GM18499 (cell line): ENCODE measurements around the gene MAP6.

Experiments
- ATAC-seq: cut with Tn5 transposase; IDR thresholded peaks from one replicate; pipeline ENCODE4 v1.9.1; 2021; ENCODE audit warnings: moderate number of reproducible peaks; ENCODE audit not compliant: insufficient read depth, unreplicated experiment

MAP6 gene

GRCh38 chr11:75558939-75559843, 109.6 kb downstream of the MAP6 start:
- no peak for ATAC-seq

DNA sequence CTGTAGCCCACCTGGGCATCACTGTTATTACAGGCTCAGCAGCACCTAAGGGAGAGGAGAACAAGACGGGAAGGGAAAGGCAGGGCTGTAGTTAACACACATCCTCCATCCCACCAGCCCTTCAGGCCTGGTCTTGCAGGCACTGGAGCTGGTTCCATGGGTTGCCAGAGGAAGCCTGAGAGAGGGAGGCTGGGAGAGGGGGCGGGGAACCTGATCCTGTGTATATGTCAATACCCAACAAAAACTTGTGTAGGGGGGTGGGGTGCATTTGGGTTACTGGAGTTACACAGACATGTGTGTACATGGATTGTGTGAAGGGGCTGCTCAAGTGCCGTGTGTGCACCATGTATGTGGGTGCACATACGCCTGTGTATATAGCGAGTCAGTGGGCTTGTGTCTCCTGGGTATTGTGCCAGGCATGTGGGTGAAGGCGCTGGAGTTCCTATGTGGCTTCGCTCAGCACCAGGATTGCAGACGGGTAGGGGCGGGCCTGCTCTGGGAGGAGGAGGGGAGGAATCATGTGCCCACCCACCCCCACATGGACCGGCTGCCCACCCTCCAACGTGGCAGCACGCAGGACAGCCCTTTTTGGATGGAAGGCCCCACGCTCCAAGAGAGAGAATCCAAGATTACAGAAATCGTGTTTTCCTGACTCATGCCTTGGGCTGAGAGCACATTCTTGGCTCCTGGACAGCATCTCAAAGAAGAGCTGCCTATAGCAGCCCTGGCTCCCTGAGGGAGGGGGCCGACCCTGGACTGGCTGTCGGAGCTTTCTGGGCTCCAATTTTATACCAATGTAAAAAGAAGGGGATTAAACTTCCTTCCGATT, 111.0 kb downstream of the MAP6 start:
- no peak for ATAC-seq

DNA sequence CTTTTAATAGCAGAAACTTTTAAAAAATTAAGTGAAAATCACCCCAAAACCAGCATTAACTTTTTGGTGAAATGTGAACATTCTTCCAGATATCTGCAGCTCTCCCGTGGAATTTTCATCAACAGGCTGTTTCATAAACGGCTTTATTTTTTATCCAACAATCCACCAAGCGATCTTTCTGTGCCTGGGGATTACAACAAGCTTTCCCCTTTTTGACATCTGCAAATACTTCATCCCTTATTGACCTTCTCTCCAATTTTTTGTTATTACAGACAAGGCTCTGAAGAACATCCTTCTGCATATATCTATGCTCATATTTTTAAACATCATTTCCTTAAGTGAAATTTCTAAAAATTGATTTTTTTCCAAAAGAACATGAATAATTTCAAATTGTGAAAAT, 112.6 kb downstream of the MAP6 start:
- ATAC-seq: no peak

DNA sequence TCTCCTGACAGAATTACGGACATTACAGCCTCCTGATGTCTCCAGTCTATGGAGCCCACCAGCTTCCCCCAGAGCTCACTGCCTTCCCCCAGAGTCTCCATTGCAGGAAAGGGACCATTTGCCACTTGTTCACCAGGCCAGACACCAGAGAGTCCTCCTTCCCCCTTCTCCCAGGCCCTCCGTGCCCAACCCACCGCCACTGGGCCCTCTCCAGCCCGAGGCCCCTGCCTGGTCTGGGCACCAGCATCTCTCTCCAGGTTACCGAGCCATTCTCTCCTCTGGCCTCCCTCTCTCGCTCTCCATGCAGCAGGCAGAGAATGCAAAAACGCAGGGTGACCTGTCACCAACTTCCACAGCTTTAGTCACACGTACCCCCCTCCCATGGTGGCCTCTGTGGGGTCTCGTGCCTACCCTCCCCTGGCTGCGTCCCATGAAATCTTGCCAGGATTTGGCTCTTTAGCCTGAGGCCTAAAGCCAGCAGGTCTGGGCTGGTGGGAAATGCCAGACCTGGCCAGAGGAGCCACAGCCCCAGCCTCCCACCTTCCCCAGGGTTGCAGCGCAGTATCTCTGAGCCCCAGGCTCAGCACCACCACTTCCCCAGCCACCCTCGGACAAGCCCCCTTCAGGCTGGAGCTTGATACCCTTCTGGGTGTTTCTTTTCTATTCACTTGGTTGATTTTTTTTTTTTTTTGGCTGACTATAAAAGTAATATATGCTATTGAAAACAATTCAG, 113.6 kb downstream of the MAP6 start:
- ATAC-seq: no peak

DNA sequence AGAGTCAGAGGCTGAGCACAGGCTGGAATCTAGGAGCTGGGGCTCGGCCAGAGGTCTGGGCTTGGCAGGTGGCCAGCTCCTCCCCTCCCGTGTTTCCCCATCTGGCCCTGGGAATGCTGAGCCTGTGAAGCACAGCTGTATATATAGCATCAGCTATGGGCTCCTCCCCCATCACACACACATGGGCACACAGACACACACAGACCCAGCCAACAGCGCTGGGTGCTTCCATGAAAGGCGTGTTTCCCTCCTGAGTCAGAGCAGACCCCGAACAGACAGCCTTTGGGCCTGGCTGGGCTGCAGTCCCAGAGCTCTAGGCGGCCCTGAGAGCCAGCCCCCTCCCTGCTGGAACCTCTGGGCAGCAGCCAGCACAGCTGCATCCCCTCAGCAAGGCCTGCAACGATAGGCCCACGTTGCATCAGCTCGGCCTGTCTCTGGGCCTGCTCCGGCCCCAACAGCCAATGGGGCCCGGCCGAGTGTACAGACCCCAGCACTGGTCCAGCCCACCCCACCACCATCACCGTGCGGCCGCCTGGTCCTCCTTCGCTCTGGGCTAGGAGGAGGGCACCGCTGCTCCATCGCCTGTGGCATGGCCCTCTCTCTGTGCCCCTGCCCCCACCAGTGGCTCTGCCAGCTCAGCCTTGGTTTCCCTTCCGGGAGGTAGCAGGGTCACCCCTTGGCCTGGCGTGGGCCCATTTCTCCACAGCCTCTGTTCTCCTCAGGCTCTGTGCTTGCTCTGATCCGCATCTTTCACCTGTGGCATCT, 114.4 kb downstream of the MAP6 start:
- ATAC-seq: no peak

DNA sequence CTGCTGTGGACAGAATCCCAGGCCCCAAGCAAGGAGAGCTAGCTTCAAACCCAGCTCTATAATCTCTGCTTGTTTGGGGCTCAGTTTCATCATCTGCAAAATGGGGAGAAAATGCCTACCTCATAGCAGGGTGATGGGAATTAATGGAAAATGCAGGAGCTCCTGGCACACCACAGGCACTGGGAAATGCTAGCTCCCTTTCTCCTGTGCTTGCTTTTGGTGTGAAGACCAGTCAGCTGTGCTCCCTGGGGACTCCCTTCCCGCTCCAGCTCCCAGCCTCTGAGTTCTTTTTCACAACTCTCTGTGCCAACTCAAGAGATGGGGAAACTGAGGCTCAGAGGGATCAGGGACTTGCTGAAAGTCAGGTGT, 115.0 kb downstream of the MAP6 start:
- no peak for ATAC-seq

DNA sequence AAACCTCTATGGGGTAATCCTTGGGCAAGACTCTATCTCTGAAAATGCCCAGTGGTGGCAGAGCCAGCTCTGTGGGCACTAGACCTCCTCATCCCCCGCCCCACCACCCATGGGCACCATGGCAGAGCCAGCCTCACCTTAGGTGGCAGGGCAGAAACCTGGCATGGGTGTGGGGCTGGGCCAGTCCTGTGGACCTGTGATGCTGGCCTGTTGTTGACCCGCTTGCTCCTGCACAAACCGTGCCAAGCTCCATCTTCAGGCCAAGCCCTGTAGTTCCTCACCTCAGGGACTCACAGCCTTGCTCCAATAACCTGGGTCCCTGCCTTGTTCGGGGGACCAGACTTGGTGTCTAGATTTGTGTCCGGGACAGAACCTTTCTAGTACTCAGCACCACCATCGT, 115.7 kb downstream of the MAP6 start:
- ATAC-seq: no peak

DNA sequence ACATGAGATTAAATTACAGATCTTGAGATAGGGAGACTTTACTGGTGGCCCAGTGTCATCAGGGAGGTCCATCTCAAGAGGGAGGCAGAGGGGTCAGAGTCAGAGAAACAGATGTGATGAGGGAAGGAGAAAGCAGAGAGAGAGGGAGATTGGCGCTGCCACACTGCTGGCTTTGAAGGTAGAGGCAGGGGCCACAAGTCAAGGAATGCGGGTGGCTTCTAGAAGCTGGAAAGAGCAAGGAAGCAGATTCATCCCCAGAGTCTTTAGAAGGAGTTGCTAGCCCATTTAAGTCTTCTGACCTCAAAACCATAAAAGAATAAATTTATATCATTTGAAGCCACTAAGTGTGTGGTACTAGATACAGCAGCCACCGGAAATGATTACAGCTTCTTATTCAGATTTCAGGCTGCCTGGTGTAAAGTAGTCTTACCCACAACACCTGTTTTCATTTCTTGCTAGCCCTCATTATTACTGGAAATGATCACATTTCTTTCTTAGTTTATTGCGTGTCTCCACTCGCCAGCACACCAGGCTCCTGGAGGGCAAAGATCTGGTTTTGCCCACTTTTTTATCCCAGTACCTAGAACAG, 119.4 kb downstream of the MAP6 start:
- ATAC-seq: no peak

DNA sequence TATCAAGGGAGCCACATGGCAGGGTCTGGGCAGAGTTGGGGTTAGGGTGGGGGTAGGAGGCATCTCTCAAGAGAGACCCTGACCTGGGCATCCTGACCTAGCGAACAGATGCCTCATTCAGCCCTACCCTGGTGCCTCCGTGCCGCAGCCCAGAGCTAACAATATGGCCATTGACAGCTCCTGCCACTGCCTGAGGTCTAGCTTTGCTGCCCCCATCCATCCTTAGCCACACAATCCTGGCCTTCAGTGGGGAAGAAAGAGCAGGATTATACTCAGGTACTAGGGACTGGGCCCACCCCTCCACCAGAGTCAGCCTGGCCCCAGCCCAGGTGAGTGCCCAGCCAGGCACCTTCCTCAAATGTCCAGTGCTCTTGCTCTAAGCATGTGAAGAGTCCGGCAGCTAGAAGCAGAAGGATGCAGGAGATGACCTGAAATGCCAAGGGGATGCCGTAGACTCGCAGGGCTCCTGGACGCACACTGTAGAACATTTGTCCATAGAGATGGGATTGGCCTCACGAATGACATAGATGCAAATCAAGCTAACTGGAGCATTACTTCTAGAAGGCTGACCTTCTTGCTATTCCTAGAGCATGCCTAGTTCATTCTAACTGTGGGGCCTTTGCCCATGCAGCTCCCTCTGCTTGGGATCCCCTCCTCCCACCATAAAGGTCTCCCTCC, 120.1 kb downstream of the MAP6 start:
- ATAC-seq: no peak

DNA sequence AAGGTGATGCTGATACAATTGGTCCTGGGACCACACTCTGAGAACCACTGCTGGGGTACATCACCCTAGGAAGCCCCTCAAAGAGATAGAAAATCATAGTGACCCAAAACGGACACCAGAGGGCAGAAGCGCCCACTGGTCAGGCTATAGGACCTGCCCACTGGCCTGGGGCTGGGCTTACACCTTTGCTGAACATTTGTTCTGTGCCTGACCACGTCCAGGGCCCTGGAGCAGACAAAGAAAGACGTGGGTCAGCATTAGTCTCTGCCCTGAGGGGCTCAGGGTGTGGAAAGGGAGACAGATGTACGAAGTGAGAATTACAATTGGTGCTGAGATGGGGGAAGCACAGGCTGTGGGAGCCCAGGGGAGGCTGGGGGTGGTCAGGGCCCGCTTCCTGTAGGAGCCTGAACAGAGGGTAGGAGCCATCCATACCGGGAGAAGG, 121.2 kb downstream of the MAP6 start:
- no peak for ATAC-seq

DNA sequence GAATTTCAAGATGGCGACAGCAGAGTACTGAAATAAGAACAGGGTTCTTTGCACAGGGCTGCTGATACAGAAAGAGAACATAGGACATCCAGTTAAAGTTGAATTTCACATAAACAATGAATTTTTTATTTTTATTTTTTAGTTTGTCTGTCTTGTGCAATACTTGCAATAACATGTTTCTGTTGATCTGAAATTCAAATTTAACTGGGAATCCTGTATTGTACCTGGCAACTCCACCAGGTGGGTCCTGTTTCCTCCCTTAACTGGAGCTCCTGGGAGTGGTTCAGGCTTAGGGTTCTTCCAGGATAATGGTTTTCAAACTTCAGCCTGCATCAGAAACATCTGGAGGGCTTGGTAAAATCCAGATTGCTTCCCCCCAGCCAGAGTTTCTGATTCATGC, 121.7 kb downstream of the MAP6 start:
- no peak for ATAC-seq

DNA sequence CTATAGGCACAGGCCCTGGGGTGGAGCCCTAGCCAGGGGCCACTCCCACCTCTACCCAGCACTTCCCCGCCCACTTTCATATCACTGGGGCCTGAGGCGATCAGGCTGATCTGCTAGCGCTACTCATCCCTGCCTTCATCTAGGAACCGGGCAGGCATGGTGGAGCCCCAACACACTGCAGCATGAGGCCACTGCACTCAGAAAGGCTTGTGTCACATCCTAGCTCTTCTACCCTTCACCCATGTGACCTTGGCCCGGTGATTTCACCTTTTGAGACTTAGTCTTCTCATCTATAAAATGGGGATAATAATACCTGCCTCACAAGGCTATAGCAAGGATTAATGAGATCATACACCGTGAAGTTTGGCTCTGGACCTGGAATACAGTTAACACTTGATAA, 125.0 kb downstream of the MAP6 start:
- ATAC-seq: no peak

- ATAC-seq: no peak
These were observed 126.8 kb downstream of the MAP6 start for GRCh38 chr11:75542088-75542438.

- ATAC-seq: no peak
These were observed 127.4 kb downstream of the MAP6 start for GRCh38 chr11:75541193-75542087.

- ATAC-seq: no peak
These were observed 129.1 kb downstream of the MAP6 start for GRCh38 chr11:75539459-75540334.

- ATAC-seq: no peak
These were observed 130.5 kb downstream of the MAP6 start for GRCh38 chr11:75538150-75538942.

DNA sequence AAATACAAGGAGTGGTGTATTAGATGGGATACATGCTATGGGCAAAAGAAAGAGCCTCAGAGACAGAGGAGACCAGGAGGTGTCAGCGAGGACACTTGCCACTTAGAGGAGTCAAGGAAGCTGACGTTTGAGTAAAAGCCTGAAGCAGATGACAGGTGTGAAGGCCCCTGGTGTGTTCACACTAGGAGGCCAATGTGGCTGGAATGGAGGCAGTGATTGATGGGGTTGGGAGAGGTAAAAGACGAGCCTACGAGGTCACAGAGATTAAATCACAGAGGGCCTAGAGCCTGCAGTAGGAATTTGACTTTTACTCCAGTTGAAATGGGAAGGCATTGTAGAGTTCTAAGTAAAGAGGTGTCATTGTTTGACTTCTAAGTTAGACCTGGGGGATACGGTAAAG, 131.1 kb downstream of the MAP6 start:
- no peak for ATAC-seq
